Trophoblast cell (in vitro differentiated cells and primary cell): Measurements from ENCODE around the gene CNN3.

ENCODE experiments used
- DNase-seq, 2 donors: peaks; one replicate each; pipeline ENCODE4 v3.0.0-alpha.2; 2016
- H2AFZ ChIP-seq: 2 replicates; pipeline ENCODE4 v1.6.1; 2013; ENCODE audit warnings: low read length, moderate library complexity, mild to moderate bottlenecking; ENCODE audit not compliant: insufficient read depth, poor library complexity
- H2AK5ac ChIP-seq: 2 replicates; pipeline ENCODE4 v1.6.1; 2013; ENCODE audit warnings: mild to moderate bottlenecking, low read length
- H2BK120ac ChIP-seq: 2 replicates; pipeline ENCODE4 v1.6.1; 2013; ENCODE audit warnings: low read length, mild to moderate bottlenecking, moderate library complexity; ENCODE audit not compliant: insufficient read depth, poor library complexity
- H2BK12ac ChIP-seq: 2 replicates; pipeline ENCODE4 v1.6.1; 2013; ENCODE audit warnings: mild to moderate bottlenecking, low read length, moderate library complexity
- H2BK5ac ChIP-seq: 2 replicates; pipeline ENCODE4 v1.6.1; 2013; ENCODE audit warnings: low read length, low read depth, moderate library complexity, mild to moderate bottlenecking; ENCODE audit not compliant: poor library complexity
- H3K14ac ChIP-seq: 2 replicates; pipeline ENCODE4 v1.6.1; 2013; ENCODE audit warnings: mild to moderate bottlenecking, low read length
- H3K18ac ChIP-seq: 2 replicates; pipeline ENCODE4 v1.6.1; 2013; ENCODE audit warnings: mild to moderate bottlenecking, low read length
- H3K23ac ChIP-seq: 2 replicates; pipeline ENCODE4 v1.6.1; 2013; ENCODE audit warnings: low read length
- H3K27ac ChIP-seq: 2 replicates; pipeline ENCODE4 v1.5.1; 2013; ENCODE audit warnings: low read depth, mild to moderate bottlenecking, inconsistent platforms, low read length, moderate library complexity
- H3K27me3 ChIP-seq: 2 replicates; pipeline ENCODE4 v1.6.1; 2013; ENCODE audit warnings: inconsistent platforms, mild to moderate bottlenecking, low read length, moderate library complexity; ENCODE audit not compliant: insufficient read depth
- H3K36me3 ChIP-seq, 2 experiments: 1 replicate in 1 of 2; 2 replicates in 1 of 2; pipeline ENCODE4 v1.6.1; 2013; ENCODE audit warnings: low read length in 2 of 2, mild to moderate bottlenecking in 2 of 2, moderate library complexity in 1 of 2; ENCODE audit not compliant: insufficient read depth in 2 of 2, control insufficient read depth in 1 of 2
- H3K4ac ChIP-seq: 2 replicates; pipeline ENCODE4 v1.6.1; 2013; ENCODE audit warnings: low read depth, mild to moderate bottlenecking, low read length, moderate library complexity
- H3K4me1 ChIP-seq, 2 experiments: 1 replicate in 1 of 2; 2 replicates in 1 of 2; pipeline ENCODE4 v1.6.1; 2013; ENCODE audit warnings: low read length in 2 of 2, mild to moderate bottlenecking in 2 of 2, moderate library complexity in 1 of 2; ENCODE audit not compliant: insufficient read depth in 2 of 2, control insufficient read depth in 1 of 2
- H3K4me2 ChIP-seq: 2 replicates; pipeline ENCODE4 v1.6.1; 2013; ENCODE audit warnings: inconsistent platforms, mild to moderate bottlenecking, low read length, moderate library complexity
- H3K4me3 ChIP-seq: 2 replicates; pipeline ENCODE4 v1.5.1; 2013; ENCODE audit warnings: mild to moderate bottlenecking, low read depth, low read length, inconsistent platforms
- H3K79me1 ChIP-seq: one replicate; pipeline ENCODE4 v1.6.1; 2013; ENCODE audit warnings: low read length
- H3K79me2 ChIP-seq: 2 replicates; pipeline ENCODE4 v1.6.1; 2013; ENCODE audit warnings: low read length, mild to moderate bottlenecking; ENCODE audit not compliant: control insufficient read depth, insufficient read depth, poor library complexity
- H3K9ac ChIP-seq: 2 replicates; pipeline ENCODE4 v1.6.1; 2013; ENCODE audit warnings: mild to moderate bottlenecking, low read length
- H3K9me3 ChIP-seq: 2 replicates; pipeline ENCODE4 v1.6.1; 2013; ENCODE audit warnings: low read depth, mild to moderate bottlenecking, control low read depth, inconsistent platforms, low read length; ENCODE audit not compliant: insufficient read depth
- H4K12ac ChIP-seq: 2 replicates; pipeline ENCODE4 v1.6.1; 2013; ENCODE audit warnings: low read depth, mild to moderate bottlenecking, low read length, moderate library complexity
- H4K8ac ChIP-seq: 2 replicates; pipeline ENCODE4 v1.6.1; 2013; ENCODE audit warnings: low read depth, mild to moderate bottlenecking, low read length, moderate library complexity
- H4K91ac ChIP-seq: one replicate; pipeline ENCODE4 v1.6.1; 2013; ENCODE audit warnings: low read depth, mild to moderate bottlenecking, low read length, moderate library complexity
- WGBS: extraction: QIAGEN DNeasy Blood & Tissue Kit; methylation state at CpG from one replicate; pipeline ENCODE4 v1.1.7; 2013; ENCODE audit warnings: missing lambda C conversion rate; ENCODE audit not compliant: insufficient read length, insufficient coverage; ENCODE audit errors: extremely low coverage; 5-methylcytosine and 5-hydroxymethylcytosine counted together

The CNN3 gene

DNA sequence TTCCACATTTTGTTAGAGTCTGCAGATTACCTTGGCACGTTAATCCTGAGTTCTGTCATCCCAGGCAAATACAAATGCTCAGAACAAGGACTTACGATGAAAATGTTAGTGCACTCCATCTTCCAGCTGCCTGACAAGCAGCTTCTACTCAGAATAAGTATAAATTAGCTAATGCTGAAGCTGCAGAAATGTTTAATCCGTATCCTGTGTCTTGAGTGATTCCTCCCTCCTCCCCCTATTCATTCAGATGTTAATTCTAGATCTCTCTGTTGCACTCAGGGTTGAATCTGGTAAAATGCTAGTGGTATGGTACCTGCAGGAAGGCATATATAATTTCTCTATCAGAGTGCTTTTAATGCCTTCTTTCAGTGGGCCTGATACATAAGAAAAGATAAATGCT lies 39.8 kb downstream of the CNN3 start:
- peaks cover 2% of the 10 kb centered on the region in 2 experiments for H3K36me3 ChIP-seq
- no peak overlapping the region for H3K18ac ChIP-seq
- H2AK5ac ChIP-seq = no peak overlapping the region
- no peaks in the 10 kb centered on the region for H3K79me1 ChIP-seq
- H3K4ac ChIP-seq = no peak overlapping the region
- no CpG with 5 or more reads among the region's 3 CpGs for WGBS
- H2BK12ac ChIP-seq = no peak overlapping the region
- peaks cover 2% of the 10 kb centered on the region for H3K9me3 ChIP-seq
- H3K4me1 ChIP-seq = no peaks in the 10 kb centered on the region
- no peak overlapping the region for H3K23ac ChIP-seq
- H3K27ac ChIP-seq = no peak overlapping the region
- H2BK120ac ChIP-seq = no peak overlapping the region
- H4K12ac ChIP-seq = no peak overlapping the region
- H4K8ac ChIP-seq = no peak overlapping the region
- no peak overlapping the region for H3K4me3 ChIP-seq
- H3K27me3 ChIP-seq = no peaks in the 10 kb centered on the region
- DNase-seq = no peak
- no peak overlapping the region for H2BK5ac ChIP-seq
- H2AFZ ChIP-seq = no peak overlapping the region
- H3K9ac ChIP-seq = no peak overlapping the region
- no peak overlapping the region for H3K14ac ChIP-seq
- no peak overlapping the region for H4K91ac ChIP-seq
- H3K79me2 ChIP-seq = no peaks in the 10 kb centered on the region
- H3K4me2 ChIP-seq = no peak overlapping the region

DNA sequence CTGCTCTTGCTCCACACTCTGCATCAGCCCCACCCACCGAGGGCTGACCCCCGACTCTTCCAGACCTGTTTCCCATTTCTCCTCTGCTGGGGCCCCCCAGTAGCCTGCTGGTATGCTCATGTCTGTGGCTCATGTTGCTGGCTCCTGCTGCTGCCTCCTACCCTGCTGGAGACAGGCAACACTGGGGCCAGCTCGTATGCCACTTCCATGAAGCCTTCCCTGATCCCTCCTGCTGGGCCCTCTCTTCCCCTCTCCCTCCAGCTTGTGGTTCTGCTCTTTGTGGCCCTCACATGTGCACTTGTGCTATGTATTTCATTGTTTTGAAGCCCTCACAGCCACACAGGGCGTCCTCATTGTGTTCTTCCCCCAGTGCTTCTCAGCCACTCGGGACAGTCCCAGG lies 40.5 kb downstream of the CNN3 start:
- H3K4me1 ChIP-seq = no peaks in the 10 kb centered on the region
- no peak overlapping the region for H3K18ac ChIP-seq
- H2BK12ac ChIP-seq = no peak overlapping the region
- no peak overlapping the region for H3K4me2 ChIP-seq
- no peak overlapping the region for H2BK5ac ChIP-seq
- no peak overlapping the region for H2AK5ac ChIP-seq
- no peak overlapping the region for H3K23ac ChIP-seq
- no peak overlapping the region for H2BK120ac ChIP-seq
- no peak overlapping the region for H2AFZ ChIP-seq
- H3K79me2 ChIP-seq = no peaks in the 10 kb centered on the region
- H3K36me3 ChIP-seq = peaks cover 0 to 2% of the 10 kb centered on the region in 2 experiments
- no peak for DNase-seq
- no peak overlapping the region for H4K8ac ChIP-seq
- H4K12ac ChIP-seq = no peak overlapping the region
- WGBS = no CpG with 5 or more reads among the region's 5 CpGs
- no peak overlapping the region for H3K27ac ChIP-seq
- no peak overlapping the region for H3K4me3 ChIP-seq
- H3K9ac ChIP-seq = no peak overlapping the region
- no peak overlapping the region for H3K14ac ChIP-seq
- H3K4ac ChIP-seq = no peak overlapping the region
- peaks cover 2% of the 10 kb centered on the region for H3K9me3 ChIP-seq
- no peaks in the 10 kb centered on the region for H3K79me1 ChIP-seq
- H3K27me3 ChIP-seq = no peaks in the 10 kb centered on the region
- H4K91ac ChIP-seq = no peak overlapping the region

DNA sequence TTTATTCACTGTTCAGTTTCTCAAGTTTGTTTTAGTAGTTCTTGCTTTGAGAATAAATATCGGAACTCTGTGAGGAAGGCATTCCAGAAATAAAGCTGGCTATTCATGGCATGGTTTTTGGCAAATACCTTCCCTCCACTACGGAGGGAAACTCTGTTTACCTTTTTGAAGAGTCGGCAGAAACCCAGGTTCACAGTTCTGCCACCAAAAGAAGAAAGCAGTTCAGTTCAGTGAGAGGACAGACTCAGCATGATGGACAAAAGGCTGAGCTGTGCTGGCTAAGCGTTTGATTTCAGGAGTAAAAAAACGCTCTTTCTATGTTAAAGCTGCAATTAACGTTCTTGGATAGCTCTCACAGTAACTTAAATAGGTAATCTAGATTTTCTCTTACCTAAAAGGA lies 42.4 kb downstream of the CNN3 start:
- no peak overlapping the region for H2AFZ ChIP-seq
- no peaks in the 10 kb centered on the region for H3K4me1 ChIP-seq
- WGBS = no CpG with 5 or more reads among the region's 6 CpGs

DNA sequence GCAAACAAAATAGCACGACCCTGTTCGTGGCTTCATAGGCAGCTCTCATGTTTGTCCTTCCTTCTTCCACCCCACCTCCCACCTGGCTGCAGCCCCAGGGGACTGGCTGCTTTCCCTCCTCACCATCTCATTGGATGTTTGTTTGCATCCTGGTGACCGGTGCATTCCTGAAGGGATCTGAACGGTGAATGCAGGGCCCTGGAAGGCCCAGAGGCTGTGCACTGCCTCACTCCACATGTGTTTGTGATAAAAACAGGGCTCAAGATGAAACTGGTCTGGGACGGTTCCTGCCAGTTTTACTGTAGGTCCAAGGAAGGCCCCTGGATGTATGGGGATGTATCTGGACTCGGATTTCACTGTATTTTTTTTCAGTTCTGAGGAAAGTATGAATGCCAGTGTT lies 42.8 kb downstream of the CNN3 start:
- Histone ChIP-seq H3K4me2 (no peak overlapping the region), H3K79me2 (no peaks in the 10 kb centered on the region), H3K18ac (no peak overlapping the region), H3K36me3 (no peaks in the 10 kb centered on the region), H3K14ac (no peak overlapping the region), H4K8ac (no peak overlapping the region), H3K4me1 (no peaks in the 10 kb centered on the region), H3K79me1 (no peaks in the 10 kb centered on the region), H3K9ac (no peak overlapping the region), H3K4ac (no peak overlapping the region), H4K91ac (no peak overlapping the region), H2BK12ac (no peak overlapping the region), H2BK5ac (no peak overlapping the region), H2BK120ac (no peak overlapping the region), H3K4me3 (no peak overlapping the region), H3K9me3 (peaks cover 2% of the 10 kb centered on the region), H3K27ac (peak overlapping the region; percentile 35), H2AK5ac (no peak overlapping the region), H3K27me3 (no peaks in the 10 kb centered on the region), H4K12ac (no peak overlapping the region), H3K23ac (no peak overlapping the region), H2AFZ (no peak overlapping the region)
- WGBS = no CpG with 5 or more reads among the region's 6 CpGs
- peak; percentile 20 to 28 for DNase-seq

More for the DNA sequence above, 42.4 kb downstream of the CNN3 start:
- H3K27me3 ChIP-seq = no peaks in the 10 kb centered on the region
- no peak overlapping the region for H3K23ac ChIP-seq
- H3K9ac ChIP-seq = no peak overlapping the region
- H4K12ac ChIP-seq = no peak overlapping the region
- peak overlapping the region; percentile 72 for H2BK12ac ChIP-seq
- H3K9me3 ChIP-seq = peaks cover 2% of the 10 kb centered on the region
- H3K79me2 ChIP-seq = no peaks in the 10 kb centered on the region
- H3K14ac ChIP-seq = no peak overlapping the region
- no peak overlapping the region for H3K4ac ChIP-seq
- no peak overlapping the region for H3K4me3 ChIP-seq
- peak overlapping the region; percentile 35 for H3K27ac ChIP-seq
- DNase-seq = no peak
- H4K91ac ChIP-seq = peak overlapping the region; percentile 1
- no peak overlapping the region for H2AK5ac ChIP-seq
- H2BK120ac ChIP-seq = no peak overlapping the region
- no peak overlapping the region for H4K8ac ChIP-seq
- H3K36me3 ChIP-seq = no peaks in the 10 kb centered on the region
- H3K79me1 ChIP-seq = no peaks in the 10 kb centered on the region
- H2BK5ac ChIP-seq = no peak overlapping the region
- no peak overlapping the region for H3K4me2 ChIP-seq
- H3K18ac ChIP-seq = no peak overlapping the region
